SK-N-SH (cell line): ENCODE measurements around the gene KRT35. TPM values are rescaled to one million over a fixed set of nuclear protein-coding genes. Genes with fewer than 3 reads are reported as not detected.

Experiments used
- CTCF ChIA-PET: fragments of 300-600, 350-600 bp; formaldehyde crosslinking; extraction: SDS; loops from one replicate; lab custom pipeline; 2021; lab: Yijun Ruan, JAX
- POLR2A ChIA-PET: fragments of 350-600 bp; sonication (Branson Sonifier 250); formaldehyde crosslinking; extraction: SDS; loops from one replicate; lab custom pipeline; 2020; ENCODE audit warnings: antibody characterized with exemption, inconsistent platforms; lab: Yijun Ruan, JAX
- DNase-seq: peaks from one replicate; pipeline ENCODE4 v3.0.0; 2012
- H2AFZ ChIP-seq: fragments of 200-600 bp; sonication (generic); 2 replicates; pipeline ENCODE4 v1.8.1; 2016; ENCODE audit warnings: antibody characterized with exemption, mild to moderate bottlenecking, low read depth
- H3F3A ChIP-seq: fragments of 200-600 bp; sonication (generic); replicated peaks from 2 replicates; pipeline ENCODE3; 2016; ENCODE audit warnings: antibody characterized with exemption, mild to moderate bottlenecking; ENCODE audit not compliant: insufficient read depth
- H3K27ac ChIP-seq, 2 experiments: fragments of 200-500 bp in 1 of 2; fragments of 200-600 bp in 1 of 2; sonication (Bioruptor generic) in 1 of 2; sonication (generic), shearing (Covaris generic) in 1 of 2; 2 replicates each; pipeline versions ENCODE4 v1.5.1 to v1.6.1; 2014 to 2016; ENCODE audit warnings: low read depth in 2 of 2, inconsistent platforms in 1 of 2, low read length in 1 of 2, mild to moderate bottlenecking in 1 of 2, mixed read lengths in 1 of 2
- H3K27me3 ChIP-seq: fragments of 200-600 bp; sonication (generic), shearing (Covaris generic); 2 replicates; pipeline ENCODE4 v1.6.1; 2016; ENCODE audit warnings: mixed run types; ENCODE audit not compliant: insufficient read depth
- H3K36me3 ChIP-seq, 2 experiments: fragments of 200-500 bp in 1 of 2; fragments of 200-600 bp in 1 of 2; sonication (Bioruptor generic) in 1 of 2; sonication (generic) in 1 of 2; replicated peaks in 1 of 2; 2 replicates each; pipeline versions ENCODE3 to v1.5.1; 2014 to 2016; ENCODE audit warnings: low read length in 1 of 2, mild to moderate bottlenecking in 1 of 2; ENCODE audit not compliant: insufficient read depth in 2 of 2, control insufficient read depth in 1 of 2
- H3K4me1 ChIP-seq, 2 experiments: fragments of 200-500 bp in 1 of 2; fragments of 200-600 bp in 1 of 2; sonication (Bioruptor generic) in 1 of 2; sonication (generic), shearing (Covaris generic) in 1 of 2; 2 replicates each; pipeline versions ENCODE4 v1.5.1 to v1.6.1; 2014 to 2016; ENCODE audit warnings: low read depth in 1 of 2, low read length in 1 of 2, mixed run types in 1 of 2; ENCODE audit not compliant: insufficient read depth in 2 of 2, control insufficient read depth in 1 of 2
- H3K4me2 ChIP-seq: fragments of 200-600 bp; sonication (generic), shearing (Covaris generic); 2 replicates; pipeline ENCODE4 v1.6.1; 2017; ENCODE audit warnings: mixed run types
- H3K4me3 ChIP-seq, 2 experiments: fragments of 200-500 bp in 1 of 2; fragments of 200-600 bp in 1 of 2; sonication (Bioruptor generic) in 1 of 2; sonication (generic), shearing (Covaris generic) in 1 of 2; 2 replicates each; pipeline versions ENCODE4 v1.5.1 to v1.8.1; 2014 to 2016; ENCODE audit warnings: low read depth in 2 of 2, inconsistent platforms in 1 of 2, low read length in 1 of 2, mild to moderate bottlenecking in 1 of 2, mixed read lengths in 1 of 2, moderate library complexity in 1 of 2
- H3K79me2 ChIP-seq: fragments of 200-600 bp; sonication (generic); 2 replicates; pipeline ENCODE4 v1.8.1; 2017; ENCODE audit warnings: mild to moderate bottlenecking; ENCODE audit not compliant: insufficient read depth
- H3K9ac ChIP-seq: fragments of 200-600 bp; sonication (generic); 2 replicates; pipeline ENCODE4 v1.6.1; 2017; ENCODE audit warnings: mixed run types
- H3K9me2 ChIP-seq: fragments of 200-600 bp; sonication (generic); 2 replicates; pipeline ENCODE4 v1.6.1; 2017; ENCODE audit warnings: mixed run types
- H3K9me3 ChIP-seq: fragments of 200-600 bp; sonication (generic); 2 replicates; pipeline ENCODE4 v1.6.1; 2017; ENCODE audit warnings: mixed run types, mild to moderate bottlenecking, moderate library complexity
- H4K20me1 ChIP-seq: fragments of 200-600 bp; sonication (generic); 2 replicates; pipeline ENCODE4 v1.6.1; 2017; ENCODE audit warnings: mild to moderate bottlenecking, mixed run types; ENCODE audit not compliant: insufficient read depth
- CHD2 ChIP-seq: fragments of 150-350 bp; IDR thresholded peaks from 2 replicates; pipeline ENCODE4 v1.6.1; 2018; ENCODE audit warnings: low read length; ENCODE audit not compliant: partially characterized antibody
- ELF1 ChIP-seq: IDR thresholded peaks from 2 replicates; pipeline ENCODE4 v1.4.0; 2012
- EP300 ChIP-seq, 2 experiments: IDR thresholded peaks; 2 replicates each; pipeline versions ENCODE4 v1.4.0 to v1.6.1; 2012; ENCODE audit warnings: borderline replicate concordance in 1 of 2, low read depth in 1 of 2, low read length in 1 of 2
- FOSL2 ChIP-seq: IDR thresholded peaks from 2 replicates; pipeline ENCODE4 v1.4.0; 2012; ENCODE audit warnings: low read depth, mild to moderate bottlenecking, moderate library complexity, borderline replicate concordance
- FOXJ3 ChIP-seq: sonication (generic); formaldehyde crosslinking; IDR thresholded peaks from 2 replicates; pipeline ENCODE4 v1.5.1; 2020; ENCODE audit warnings: mild to moderate bottlenecking, missing genetic modification reagents
- FOXM1 ChIP-seq: IDR thresholded peaks from 2 replicates; pipeline ENCODE4 v1.4.0; 2012; ENCODE audit warnings: low read depth, mild to moderate bottlenecking
- GATA2 ChIP-seq: sonication (generic); formaldehyde crosslinking; IDR thresholded peaks from 2 replicates; pipeline ENCODE4 v1.5.0; 2020; ENCODE audit warnings: mild to moderate bottlenecking, missing genetic modification reagents
- MEF2A ChIP-seq: IDR thresholded peaks from 2 replicates; pipeline ENCODE4 v1.4.0; 2012; ENCODE audit warnings: low read depth, borderline replicate concordance
- MXI1 ChIP-seq: IDR thresholded peaks from 2 replicates; pipeline ENCODE4 v1.6.1; 2012; ENCODE audit warnings: mild to moderate bottlenecking, low read depth, low read length, improper control_type of control experiment
- NFIC ChIP-seq: IDR thresholded peaks from 2 replicates; pipeline ENCODE4 v1.4.0; 2012; ENCODE audit warnings: borderline replicate concordance
- NRF1 ChIP-seq: IDR thresholded peaks from 2 replicates; pipeline ENCODE4 v1.6.1; 2012; ENCODE audit warnings: low read depth, mild to moderate bottlenecking, low read length
- POLR2AphosphoS5 ChIP-seq: IDR thresholded peaks from 2 replicates; pipeline ENCODE4 v1.6.1; 2012; ENCODE audit warnings: low read depth, low read length
- RAD21 ChIP-seq: IDR thresholded peaks from 2 replicates; pipeline ENCODE4 v1.6.1; 2012; ENCODE audit warnings: mild to moderate bottlenecking, low read length
- RCOR1 ChIP-seq: fragments of 150-350 bp; IDR thresholded peaks from 2 replicates; pipeline ENCODE4 v1.6.1; 2017; ENCODE audit warnings: antibody characterized with exemption, low read length
- RXRA ChIP-seq: IDR thresholded peaks from 2 replicates; pipeline ENCODE4 v1.4.0; 2012; ENCODE audit warnings: low read depth, mild to moderate bottlenecking, borderline replicate concordance
- SIN3A ChIP-seq: IDR thresholded peaks from 2 replicates; pipeline ENCODE4 v1.6.1; 2012; ENCODE audit warnings: low read depth, mild to moderate bottlenecking, low read length, moderate library complexity, borderline replicate concordance
- TCF12 ChIP-seq: IDR thresholded peaks from 2 replicates; pipeline ENCODE4 v1.4.0; 2012
- TEAD4 ChIP-seq: IDR thresholded peaks from 2 replicates; pipeline ENCODE4 v1.4.0; 2012; ENCODE audit warnings: mild to moderate bottlenecking, borderline replicate concordance; ENCODE audit not compliant: insufficient read depth
- YY1 ChIP-seq: IDR thresholded peaks from 2 replicates; pipeline ENCODE4 v1.4.0; 2012; ENCODE audit warnings: low read depth, mild to moderate bottlenecking
- WGBS: methylation state at CpG from one replicate; pipeline ENCODE4 v1.1.6; 2017; ENCODE audit warnings: low lambda C conversion rate; 5-methylcytosine and 5-hydroxymethylcytosine counted together
- polyA plus RNA-seq, 3 experiments: library from polyadenylated mRNA; depleted of rRNA; stranded (reverse); fragments of >200 nt; gene quantifications; 2 replicates each; pipeline ENCODE4 v1.2.3, GENCODE V29; 2012
- TF ChIP-seq, protein P1 (sequence below): IDR thresholded peaks from 2 replicates; pipeline ENCODE4; 2012
- TF ChIP-seq, protein P2 (sequence below): fragments of 150-350 bp; IDR thresholded peaks from 2 replicates; pipeline ENCODE4 v1.6.1; 2017; ENCODE audit warnings: antibody characterized with exemption, low read length, low read depth, borderline replicate concordance
- TF ChIP-seq, protein P3 (sequence below): fragments of 150-350 bp; IDR thresholded peaks from 2 replicates; pipeline ENCODE4 v1.6.1; 2016; ENCODE audit warnings: mild to moderate bottlenecking, low read depth, low read length
- TF ChIP-seq, protein P4 (sequence below): IDR thresholded peaks from 2 replicates; pipeline ENCODE4 v1.4.0; 2012; ENCODE audit warnings: low read depth, borderline replicate concordance

Gene KRT35
- polyA plus RNA-seq, 1 of the 3 experiments (the other 2 are of a cell fraction), result not detected

DNA sequence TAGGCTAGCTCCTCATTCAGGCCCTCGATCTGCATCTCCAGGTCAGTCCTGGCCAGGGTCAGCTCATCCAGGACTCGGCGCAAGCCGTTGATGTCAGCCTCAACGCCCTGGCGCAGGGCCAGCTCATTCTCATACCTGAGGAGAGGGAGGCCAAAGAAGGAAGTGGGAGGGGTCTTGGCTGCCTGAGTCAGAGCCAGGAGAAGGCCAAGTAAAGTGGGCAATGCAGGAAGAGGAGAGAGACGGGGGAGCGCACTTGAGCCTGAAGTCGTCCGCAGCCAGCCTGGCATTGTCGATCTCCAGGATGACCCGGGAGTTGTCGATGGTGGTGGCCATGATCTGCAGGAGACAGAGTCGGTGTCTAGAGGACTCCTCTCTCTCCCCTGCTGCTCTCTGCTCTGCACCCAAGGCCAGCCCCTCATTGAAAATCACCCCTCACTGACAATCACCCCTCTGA lies 35.9 kb upstream of the KRT35 start:
- H3K9me3 ChIP-seq, result no peaks in the 10 kb centered on the region
- peaks cover 16 to 32% of the 10 kb centered on the region in 2 experiments for H3K4me1 ChIP-seq
- no peak overlapping the region for H3K4me2 ChIP-seq
- H3K4me3 ChIP-seq, result no peak overlapping the region
- H3K36me3 ChIP-seq, result no peaks in the 10 kb centered on the region
- H3K27me3 ChIP-seq, result no peaks in the 10 kb centered on the region
- H3K79me2 ChIP-seq, result no peaks in the 10 kb centered on the region
- no peaks in the 10 kb centered on the region for H3K9me2 ChIP-seq
- ChIA-PET POLR2A (no interaction called here), CTCF (interaction anchor here (1.2 to 6.1 kb wide), 3 partner anchors 14 to 32 kb away, joined by 3 to 124 read pairs (median 16); no protein-coding TSS in a partner anchor)
- H4K20me1 ChIP-seq, result no peaks in the 10 kb centered on the region
- no peak for TF ChIP-seq ELF1
- no peak for TF ChIP-seq POLR2AphosphoS5
- TF ChIP-seq FOXJ3, result no peak
- no peak for TF ChIP-seq TCF12
- TF ChIP-seq FOXM1, result no peak
- no peak for TF ChIP-seq YY1
- TF ChIP-seq MXI1, result no peak
- TF ChIP-seq, protein P1, sequence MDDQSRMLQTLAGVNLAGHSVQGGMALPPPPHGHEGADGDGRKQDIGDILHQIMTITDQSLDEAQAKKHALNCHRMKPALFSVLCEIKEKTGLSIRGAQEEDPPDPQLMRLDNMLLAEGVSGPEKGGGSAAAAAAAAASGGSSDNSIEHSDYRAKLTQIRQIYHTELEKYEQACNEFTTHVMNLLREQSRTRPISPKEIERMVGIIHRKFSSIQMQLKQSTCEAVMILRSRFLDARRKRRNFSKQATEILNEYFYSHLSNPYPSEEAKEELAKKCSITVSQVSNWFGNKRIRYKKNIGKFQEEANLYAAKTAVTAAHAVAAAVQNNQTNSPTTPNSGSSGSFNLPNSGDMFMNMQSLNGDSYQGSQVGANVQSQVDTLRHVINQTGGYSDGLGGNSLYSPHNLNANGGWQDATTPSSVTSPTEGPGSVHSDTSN, result no peak
- no peak for TF ChIP-seq NRF1
- no peak for TF ChIP-seq CHD2
- no peak for TF ChIP-seq NFIC
- TF ChIP-seq GATA2 (CRISPR knock-in tag), result no peak
- TF ChIP-seq RCOR1, result no peak
- no peak for TF ChIP-seq RAD21
- TF ChIP-seq EP300 (IDR thresholded peaks at IDR 0.05; ENCODE audit: borderline replicate concordance in 1 of 2, low read depth in 1 of 2, low read length in 1 of 2), result no peak
- TF ChIP-seq RXRA, result no peak
- no peak for TF ChIP-seq MEF2A
- H3F3A ChIP-seq, result peaks cover 2% of the 10 kb centered on the region
- WGBS, result 96% methylated on average over 10 of the region's 14 CpGs
- DNase-seq, result no peak
- no peak overlapping the region for H3K9ac ChIP-seq
- no peak overlapping the region for H3K27ac ChIP-seq
- no peak overlapping the region for H2AFZ ChIP-seq

DNA sequence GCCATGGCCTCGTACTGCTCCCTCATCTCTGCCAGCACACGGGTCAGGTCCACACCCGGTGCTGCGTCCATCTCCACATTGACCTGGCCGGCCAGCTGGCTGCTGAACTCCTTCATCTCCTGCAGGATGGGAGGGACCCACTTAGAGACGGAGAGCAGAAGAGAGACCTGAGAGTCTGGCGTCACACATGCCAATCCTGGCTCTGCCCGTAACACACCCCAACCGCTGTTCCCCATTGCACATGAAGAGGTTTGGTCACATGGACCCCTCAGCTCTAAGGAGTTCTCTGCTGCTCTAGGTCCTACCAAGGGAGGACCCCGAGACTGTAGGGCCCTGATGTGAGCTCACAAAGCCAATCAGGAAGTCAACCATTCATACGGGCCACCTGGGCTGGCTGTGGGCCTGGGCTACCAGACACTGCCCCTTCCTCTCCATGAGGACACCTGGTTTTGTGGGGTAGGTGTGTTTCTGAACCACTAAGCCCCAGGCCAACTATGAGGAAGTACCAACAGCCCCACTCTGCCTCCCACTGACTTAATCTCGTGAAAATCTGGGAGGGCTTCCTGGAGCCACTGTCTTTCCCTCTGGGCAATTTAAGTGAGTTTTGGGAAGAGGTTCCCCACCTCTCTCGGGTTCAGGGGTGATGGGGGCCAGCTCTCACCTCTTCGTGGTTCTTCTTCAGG lies 35.3 kb upstream of the KRT35 start:
- Histone ChIP-seq H3K9me3 (no peaks in the 10 kb centered on the region), H3K36me3 (no peaks in the 10 kb centered on the region), H3K4me2 (no peak overlapping the region), H3K4me3 (no peak overlapping the region), H3K27ac (no peak overlapping the region), H4K20me1 (no peaks in the 10 kb centered on the region), H3K4me1 (peaks cover 11 to 27% of the 10 kb centered on the region in 2 experiments), H3K9me2 (no peaks in the 10 kb centered on the region), H3K27me3 (no peaks in the 10 kb centered on the region), H2AFZ (no peak overlapping the region), H3K79me2 (no peaks in the 10 kb centered on the region), H3K9ac (no peak overlapping the region), H3F3A (peaks cover 2% of the 10 kb centered on the region)
- ChIA-PET CTCF (interaction anchor here (1.1 to 1.8 kb wide), 4 partner anchors 12 to 132 kb away, joined by 3 to 16 read pairs (median 3); no protein-coding TSS in a partner anchor), POLR2A (no interaction called here)
- no peak for DNase-seq
- WGBS, result 91% methylated on average over 13 of the region's 14 CpGs
- TF ChIP-seq TEAD4, result no peak
- no peak for TF ChIP-seq FOXJ3
- TF ChIP-seq, protein P1, result no peak
- no peak for TF ChIP-seq TCF12
- TF ChIP-seq FOSL2, result no peak
- no peak for TF ChIP-seq YY1
- no peak for TF ChIP-seq RXRA
- no peak for TF ChIP-seq SIN3A
- TF ChIP-seq GATA2 (CRISPR knock-in tag), result no peak
- TF ChIP-seq, protein P2, sequence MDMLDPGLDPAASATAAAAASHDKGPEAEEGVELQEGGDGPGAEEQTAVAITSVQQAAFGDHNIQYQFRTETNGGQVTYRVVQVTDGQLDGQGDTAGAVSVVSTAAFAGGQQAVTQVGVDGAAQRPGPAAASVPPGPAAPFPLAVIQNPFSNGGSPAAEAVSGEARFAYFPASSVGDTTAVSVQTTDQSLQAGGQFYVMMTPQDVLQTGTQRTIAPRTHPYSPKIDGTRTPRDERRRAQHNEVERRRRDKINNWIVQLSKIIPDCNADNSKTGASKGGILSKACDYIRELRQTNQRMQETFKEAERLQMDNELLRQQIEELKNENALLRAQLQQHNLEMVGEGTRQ, result no peak
- TF ChIP-seq, protein P3, sequence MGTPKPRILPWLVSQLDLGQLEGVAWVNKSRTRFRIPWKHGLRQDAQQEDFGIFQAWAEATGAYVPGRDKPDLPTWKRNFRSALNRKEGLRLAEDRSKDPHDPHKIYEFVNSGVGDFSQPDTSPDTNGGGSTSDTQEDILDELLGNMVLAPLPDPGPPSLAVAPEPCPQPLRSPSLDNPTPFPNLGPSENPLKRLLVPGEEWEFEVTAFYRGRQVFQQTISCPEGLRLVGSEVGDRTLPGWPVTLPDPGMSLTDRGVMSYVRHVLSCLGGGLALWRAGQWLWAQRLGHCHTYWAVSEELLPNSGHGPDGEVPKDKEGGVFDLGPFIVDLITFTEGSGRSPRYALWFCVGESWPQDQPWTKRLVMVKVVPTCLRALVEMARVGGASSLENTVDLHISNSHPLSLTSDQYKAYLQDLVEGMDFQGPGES, result no peak
- TF ChIP-seq, protein P4, sequence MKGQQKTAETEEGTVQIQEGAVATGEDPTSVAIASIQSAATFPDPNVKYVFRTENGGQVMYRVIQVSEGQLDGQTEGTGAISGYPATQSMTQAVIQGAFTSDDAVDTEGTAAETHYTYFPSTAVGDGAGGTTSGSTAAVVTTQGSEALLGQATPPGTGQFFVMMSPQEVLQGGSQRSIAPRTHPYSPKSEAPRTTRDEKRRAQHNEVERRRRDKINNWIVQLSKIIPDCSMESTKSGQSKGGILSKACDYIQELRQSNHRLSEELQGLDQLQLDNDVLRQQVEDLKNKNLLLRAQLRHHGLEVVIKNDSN, result no peak
- TF ChIP-seq MXI1, result no peak
- no peak for TF ChIP-seq CHD2
- TF ChIP-seq ELF1, result no peak
